ENCODE data around the gene LTA4H.
"Not testable (repeated sequence)": the region's sequence is repeated elsewhere in the genome, so short reads cannot be mapped to it uniquely, and the experiment has no call there.

Gene LTA4H

DNA sequence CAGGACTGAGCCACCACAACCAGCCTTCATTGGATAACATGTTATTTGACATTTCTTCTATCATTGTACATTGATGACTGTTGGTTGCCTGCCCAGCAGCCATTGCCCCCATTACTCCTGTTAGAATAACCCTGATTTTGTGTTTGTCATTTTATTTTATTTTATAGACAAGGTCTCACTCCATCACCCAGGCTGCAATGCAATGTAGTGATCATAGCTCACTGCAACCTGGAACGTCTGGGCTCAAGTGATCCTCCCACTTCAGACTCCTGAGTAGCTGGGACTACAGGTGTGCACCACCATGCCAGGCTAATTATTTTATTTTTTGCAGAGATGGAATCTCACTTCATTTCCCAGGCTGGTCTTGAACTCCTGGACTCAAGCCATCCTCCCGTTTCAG, 33.2 kb upstream of the LTA4H start:
- Histone ChIP-seq H3K4me3 (ENCODE audit: low read depth, low read length) (no peak overlapping the region), H3K36me3 (ENCODE audit: control insufficient read depth, insufficient read depth, low read length) (no peaks in the 10 kb centered on the region), H3K9ac (ENCODE audit: low read depth, low read length) (no peak overlapping the region), H3K27me3 (ENCODE audit: control insufficient read depth, insufficient read depth, low read length) (no peaks in the 10 kb centered on the region), H3K9me3 (ENCODE audit: control insufficient read depth, insufficient read depth, low read length) (no peaks in the 10 kb centered on the region), H3K4me1 (ENCODE audit: control insufficient read depth, insufficient read depth, low read length) (peaks cover 5% of the 10 kb centered on the region)

DNA sequence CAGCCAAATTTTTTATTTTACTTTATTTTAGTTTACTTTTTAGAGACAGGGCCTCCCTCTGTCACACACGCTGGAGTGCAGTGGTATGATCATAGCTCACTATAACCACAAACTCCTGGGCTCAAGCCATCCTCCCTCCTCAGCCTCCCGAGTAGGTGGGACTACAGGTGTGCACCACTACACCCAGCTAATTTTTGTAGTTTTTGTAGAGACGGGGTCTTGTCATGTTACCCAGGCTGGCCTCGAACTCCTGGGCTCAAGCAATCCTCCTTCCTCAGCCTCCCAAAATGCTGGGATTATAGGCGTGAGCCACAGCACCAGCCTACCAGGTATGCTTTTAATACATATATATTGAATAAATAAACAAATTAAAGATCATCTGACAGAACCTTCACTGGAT, 32.7 kb upstream of the LTA4H start:
- peaks cover 5% of the 10 kb centered on the region for H3K4me1 ChIP-seq (ENCODE audit: control insufficient read depth, insufficient read depth, low read length)
- H3K9ac ChIP-seq (ENCODE audit: low read depth, low read length): no peak overlapping the region
- H3K27me3 ChIP-seq (ENCODE audit: control insufficient read depth, insufficient read depth, low read length): no peaks in the 10 kb centered on the region
- no peak overlapping the region for H3K4me3 ChIP-seq (ENCODE audit: low read depth, low read length)
- no peaks in the 10 kb centered on the region for H3K36me3 ChIP-seq (ENCODE audit: control insufficient read depth, insufficient read depth, low read length)
- H3K9me3 ChIP-seq (ENCODE audit: control insufficient read depth, insufficient read depth, low read length): no peaks in the 10 kb centered on the region

- H3K27me3 ChIP-seq (ENCODE audit: control insufficient read depth, insufficient read depth, low read length); H3K4me1 ChIP-seq (ENCODE audit: control insufficient read depth, insufficient read depth, low read length): not testable (repeated sequence)
These were observed 30.4 kb upstream of the LTA4H start for GRCh38 chr12:96065776-96066175.

DNA sequence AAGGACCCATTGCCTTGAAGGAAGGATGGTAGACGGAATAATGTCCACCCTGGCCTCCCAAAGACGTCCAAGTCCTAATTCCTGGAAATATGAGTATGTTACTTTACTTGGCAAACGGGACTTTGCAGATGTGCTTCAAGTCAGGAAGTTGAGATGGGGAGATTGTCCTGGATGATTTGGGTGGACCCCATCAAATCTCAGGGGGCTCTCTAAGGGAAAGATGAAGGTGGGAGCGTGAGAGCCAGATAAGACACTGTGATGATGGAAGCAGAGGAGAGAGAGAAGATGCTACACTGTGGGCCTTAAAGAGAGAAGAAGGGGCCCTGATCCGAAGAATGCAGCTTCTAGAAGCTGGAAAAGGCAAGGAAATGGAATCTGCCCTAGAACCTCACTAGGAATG, 29.6 kb upstream of the LTA4H start:
- Histone ChIP-seq H3K4me1 (ENCODE audit: control insufficient read depth, insufficient read depth, low read length) (peaks cover 3% of the 10 kb centered on the region), H3K36me3 (ENCODE audit: control insufficient read depth, insufficient read depth, low read length) (no peaks in the 10 kb centered on the region), H3K27me3 (ENCODE audit: control insufficient read depth, insufficient read depth, low read length) (no peaks in the 10 kb centered on the region), H3K9me3 (ENCODE audit: control insufficient read depth, insufficient read depth, low read length) (no peaks in the 10 kb centered on the region), H3K4me3 (ENCODE audit: low read depth, low read length) (no peak overlapping the region), H3K9ac (ENCODE audit: low read depth, low read length) (no peak overlapping the region)

More at GRCh38 chr12:96065776-96066175, 30.4 kb upstream of the LTA4H start:
- not testable (repeated sequence) for H3K4me3 ChIP-seq (ENCODE audit: low read depth, low read length); H3K9ac ChIP-seq (ENCODE audit: low read depth, low read length); H3K36me3 ChIP-seq (ENCODE audit: control insufficient read depth, insufficient read depth, low read length); H3K9me3 ChIP-seq (ENCODE audit: control insufficient read depth, insufficient read depth, low read length)

DNA sequence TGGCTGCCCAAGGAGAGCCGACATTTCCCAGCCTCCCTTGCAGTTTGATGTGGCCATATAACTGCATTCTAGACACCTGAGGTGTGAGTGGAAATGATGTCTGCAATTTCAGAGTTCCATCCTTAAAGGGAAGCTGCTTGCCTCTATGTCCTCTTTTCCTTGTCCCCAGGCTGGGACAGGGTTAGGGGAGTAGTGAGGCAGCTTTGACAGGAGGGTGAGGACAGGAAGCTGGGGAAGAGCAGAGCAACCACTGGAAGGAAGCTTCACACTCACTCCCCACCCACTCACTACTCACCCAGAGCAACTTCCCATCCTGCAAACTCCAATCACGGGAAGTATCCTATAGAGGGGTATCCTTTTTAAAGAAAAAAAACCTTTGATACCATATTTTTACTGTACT, 28.9 kb upstream of the LTA4H start:
- no peaks in the 10 kb centered on the region for H3K9me3 ChIP-seq (ENCODE audit: control insufficient read depth, insufficient read depth, low read length)
- no peaks in the 10 kb centered on the region for H3K27me3 ChIP-seq (ENCODE audit: control insufficient read depth, insufficient read depth, low read length)
- H3K4me3 ChIP-seq (ENCODE audit: low read depth, low read length): no peak overlapping the region
- no peak overlapping the region for H3K9ac ChIP-seq (ENCODE audit: low read depth, low read length)
- peaks cover 3% of the 10 kb centered on the region for H3K4me1 ChIP-seq (ENCODE audit: control insufficient read depth, insufficient read depth, low read length)
- H3K36me3 ChIP-seq (ENCODE audit: control insufficient read depth, insufficient read depth, low read length): no peaks in the 10 kb centered on the region

DNA sequence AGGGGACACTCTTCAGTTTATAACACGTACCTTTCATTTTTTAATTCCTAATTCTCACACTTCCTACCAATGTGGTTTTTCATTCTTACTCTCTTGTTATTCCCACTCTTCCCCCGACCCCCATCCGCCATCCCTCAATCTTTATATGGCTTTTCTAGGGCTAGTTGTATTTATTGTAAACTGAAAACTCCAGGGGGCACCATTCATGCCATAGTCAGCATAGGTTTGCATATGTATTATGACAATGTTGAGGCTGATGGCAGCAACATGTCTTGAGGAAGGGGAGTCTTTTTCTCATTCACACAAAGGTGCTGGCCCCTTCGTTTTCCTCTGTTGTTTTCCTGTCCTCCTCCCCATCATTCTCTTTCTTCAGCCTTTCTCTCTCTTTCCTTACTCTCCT, 27.7 kb upstream of the LTA4H start:
- H3K27me3 ChIP-seq (ENCODE audit: control insufficient read depth, insufficient read depth, low read length): no peaks in the 10 kb centered on the region
- peaks cover 3% of the 10 kb centered on the region for H3K4me1 ChIP-seq (ENCODE audit: control insufficient read depth, insufficient read depth, low read length)
- H3K36me3 ChIP-seq (ENCODE audit: control insufficient read depth, insufficient read depth, low read length): no peaks in the 10 kb centered on the region
- no peak overlapping the region for H3K9ac ChIP-seq (ENCODE audit: low read depth, low read length)
- H3K4me3 ChIP-seq (ENCODE audit: low read depth, low read length): no peak overlapping the region
- H3K9me3 ChIP-seq (ENCODE audit: control insufficient read depth, insufficient read depth, low read length): no peaks in the 10 kb centered on the region

- Histone ChIP-seq H3K4me3 (ENCODE audit: low read depth, low read length) (no peak overlapping the region), H3K9ac (ENCODE audit: low read depth, low read length) (no peak overlapping the region), H3K9me3 (ENCODE audit: control insufficient read depth, insufficient read depth, low read length) (no peaks in the 10 kb centered on the region), H3K4me1 (ENCODE audit: control insufficient read depth, insufficient read depth, low read length) (peaks cover 3% of the 10 kb centered on the region), H3K27me3 (ENCODE audit: control insufficient read depth, insufficient read depth, low read length) (no peaks in the 10 kb centered on the region), H3K36me3 (ENCODE audit: control insufficient read depth, insufficient read depth, low read length) (no peaks in the 10 kb centered on the region)
These were observed 26.6 kb upstream of the LTA4H start for GRCh38 chr12:96061864-96062453.

DNA sequence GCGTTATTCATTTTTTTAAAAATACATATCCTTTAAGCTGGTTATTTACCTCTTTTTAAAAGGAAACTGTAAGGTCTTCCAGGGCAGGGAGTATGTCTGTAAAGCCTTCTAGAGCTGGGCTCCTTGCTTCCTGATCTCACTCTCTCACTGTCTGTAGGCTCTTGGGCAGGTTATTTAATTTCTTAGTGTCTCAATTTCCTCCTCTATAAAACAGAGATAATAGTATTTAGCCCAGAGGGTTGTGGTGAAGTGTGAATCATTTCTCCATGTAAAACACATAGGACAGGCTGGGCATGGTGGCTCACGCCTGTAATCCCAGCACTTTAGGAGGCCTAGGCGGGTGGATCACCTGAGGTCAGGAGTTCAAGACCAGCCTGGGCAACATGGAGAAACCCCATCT, 25.9 kb upstream of the LTA4H start:
- H3K9me3 ChIP-seq (ENCODE audit: control insufficient read depth, insufficient read depth, low read length): no peaks in the 10 kb centered on the region
- no peak overlapping the region for H3K4me3 ChIP-seq (ENCODE audit: low read depth, low read length)
- no peak overlapping the region for H3K9ac ChIP-seq (ENCODE audit: low read depth, low read length)
- H3K36me3 ChIP-seq (ENCODE audit: control insufficient read depth, insufficient read depth, low read length): no peaks in the 10 kb centered on the region
- H3K27me3 ChIP-seq (ENCODE audit: control insufficient read depth, insufficient read depth, low read length): no peaks in the 10 kb centered on the region
- H3K4me1 ChIP-seq (ENCODE audit: control insufficient read depth, insufficient read depth, low read length): peaks cover 3% of the 10 kb centered on the region

GRCh38 chr12:96060041-96060440, 24.7 kb upstream of the LTA4H start:
- no peaks in the 10 kb centered on the region for H3K36me3 ChIP-seq (ENCODE audit: control insufficient read depth, insufficient read depth, low read length)
- no peak overlapping the region for H3K4me3 ChIP-seq (ENCODE audit: low read depth, low read length)

DNA sequence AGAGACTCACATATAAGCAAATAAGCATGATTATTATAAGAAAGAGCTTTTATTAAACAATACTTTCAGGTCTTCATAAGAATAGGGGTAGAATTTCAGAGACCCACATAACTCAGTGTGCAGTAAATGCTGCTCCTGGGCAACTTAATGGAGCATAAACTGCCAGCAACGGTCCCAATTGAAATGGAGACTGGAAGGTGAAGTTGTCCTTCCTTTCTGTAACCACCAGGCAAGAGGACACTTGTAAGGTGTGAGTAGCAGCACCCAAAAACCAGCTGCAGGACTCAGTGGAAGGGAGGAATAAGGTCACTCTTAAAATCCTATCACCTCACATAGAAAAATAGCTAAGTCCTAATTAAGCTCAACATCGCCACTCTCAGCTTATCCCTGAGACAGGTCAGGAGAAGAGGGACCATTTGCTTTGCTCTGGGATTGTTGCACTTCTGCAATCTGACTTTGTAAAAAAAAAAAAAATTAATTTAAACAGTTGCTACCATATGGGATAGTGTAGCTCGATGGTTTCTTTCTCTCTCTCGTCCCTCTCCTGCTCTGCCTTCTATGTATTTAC, 22.7 kb upstream of the LTA4H start:
- H3K27me3 ChIP-seq (ENCODE audit: control insufficient read depth, insufficient read depth, low read length): no peaks in the 10 kb centered on the region
- H3K4me1 ChIP-seq (ENCODE audit: control insufficient read depth, insufficient read depth, low read length): peaks cover 3% of the 10 kb centered on the region
- no peaks in the 10 kb centered on the region for H3K36me3 ChIP-seq (ENCODE audit: control insufficient read depth, insufficient read depth, low read length)
- H3K9me3 ChIP-seq (ENCODE audit: control insufficient read depth, insufficient read depth, low read length): no peaks in the 10 kb centered on the region
- no peak overlapping the region for H3K4me3 ChIP-seq (ENCODE audit: low read depth, low read length)
- no peak overlapping the region for H3K9ac ChIP-seq (ENCODE audit: low read depth, low read length)

More at GRCh38 chr12:96060041-96060440, 24.7 kb upstream of the LTA4H start:
- Histone ChIP-seq H3K9ac (ENCODE audit: low read depth, low read length) (no peak overlapping the region), H3K27me3 (ENCODE audit: control insufficient read depth, insufficient read depth, low read length) (no peaks in the 10 kb centered on the region), H3K4me1 (ENCODE audit: control insufficient read depth, insufficient read depth, low read length) (peaks cover 3% of the 10 kb centered on the region), H3K9me3 (ENCODE audit: control insufficient read depth, insufficient read depth, low read length) (no peaks in the 10 kb centered on the region)

DNA sequence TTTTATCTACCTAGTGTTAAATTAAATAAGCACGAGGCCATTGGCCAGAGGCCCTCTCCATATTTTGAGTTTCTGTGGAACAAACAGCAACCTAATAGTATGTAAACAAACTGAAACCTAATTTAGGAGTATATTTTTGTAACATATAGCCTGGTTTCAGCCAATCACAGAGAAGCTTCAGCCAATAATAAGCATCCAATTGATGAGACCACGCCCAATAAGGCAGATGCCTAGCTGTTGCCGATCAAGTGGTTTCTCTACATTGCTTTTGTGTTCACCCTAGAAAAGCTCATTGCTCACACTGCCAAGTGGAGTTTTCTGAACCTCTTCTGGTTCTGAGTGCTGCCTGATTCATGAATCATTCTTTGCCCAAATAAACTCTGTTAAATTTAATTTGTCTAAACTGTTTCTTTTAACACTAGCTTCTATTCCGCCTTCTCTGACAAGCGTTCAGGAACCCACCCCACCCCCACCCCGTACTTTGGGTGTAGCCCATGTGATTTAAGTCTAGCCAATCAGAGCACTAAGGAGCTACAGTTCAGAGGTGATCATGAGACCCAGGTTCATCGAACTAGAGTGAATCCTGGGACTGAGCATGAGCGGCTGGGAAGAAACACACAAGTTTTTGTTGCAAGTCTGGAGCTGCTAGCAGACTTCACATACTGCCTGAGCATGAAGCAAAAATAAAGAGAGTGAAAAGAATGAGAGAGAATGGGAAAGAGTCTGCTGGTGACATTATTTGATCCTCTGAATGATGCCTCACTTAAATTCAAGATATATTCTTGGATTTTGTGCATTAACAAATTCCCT, 21.5 kb upstream of the LTA4H start:
- no peaks in the 10 kb centered on the region for H3K27me3 ChIP-seq (ENCODE audit: control insufficient read depth, insufficient read depth, low read length)
- no peaks in the 10 kb centered on the region for H3K4me1 ChIP-seq (ENCODE audit: control insufficient read depth, insufficient read depth, low read length)
- no peaks in the 10 kb centered on the region for H3K36me3 ChIP-seq (ENCODE audit: control insufficient read depth, insufficient read depth, low read length)
- no peak overlapping the region for H3K4me3 ChIP-seq (ENCODE audit: low read depth, low read length)
- no peaks in the 10 kb centered on the region for H3K9me3 ChIP-seq (ENCODE audit: control insufficient read depth, insufficient read depth, low read length)
- H3K9ac ChIP-seq (ENCODE audit: low read depth, low read length): no peak overlapping the region

DNA sequence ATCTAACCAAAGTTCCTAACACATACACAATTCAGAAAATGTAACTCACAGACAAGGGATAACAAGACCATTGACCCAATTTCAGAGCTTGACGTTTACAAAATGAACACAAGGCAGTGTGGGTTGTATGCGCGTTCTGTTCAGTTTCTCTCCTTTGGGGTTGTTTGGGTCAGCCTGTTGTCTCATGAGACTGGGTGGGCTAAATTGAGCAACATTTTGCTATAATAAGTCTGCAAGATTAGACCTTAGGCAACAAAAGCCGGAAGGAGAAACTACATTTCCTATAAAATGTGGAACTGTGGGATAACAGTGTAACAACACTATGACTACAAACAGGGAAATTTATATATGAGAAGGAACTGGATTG, 18.8 kb upstream of the LTA4H start:
- H3K4me1 ChIP-seq (ENCODE audit: control insufficient read depth, insufficient read depth, low read length): no peaks in the 10 kb centered on the region
- H3K9ac ChIP-seq (ENCODE audit: low read depth, low read length): no peak overlapping the region
- no peaks in the 10 kb centered on the region for H3K36me3 ChIP-seq (ENCODE audit: control insufficient read depth, insufficient read depth, low read length)
- no peaks in the 10 kb centered on the region for H3K9me3 ChIP-seq (ENCODE audit: control insufficient read depth, insufficient read depth, low read length)
- no peak overlapping the region for H3K4me3 ChIP-seq (ENCODE audit: low read depth, low read length)
- no peaks in the 10 kb centered on the region for H3K27me3 ChIP-seq (ENCODE audit: control insufficient read depth, insufficient read depth, low read length)
